RWPE2 (cell line): ENCODE results near the gene PLEKHA8.

Source experiments
- ATAC-seq: fragments of 200-7000 bp; cut with Tn5 transposase; 3 replicates; pipeline ENCODE4 v1.9.1; 2021; ENCODE audit warnings: low read depth
- DNase-seq: peaks from one replicate; pipeline ENCODE4 v3.0.0-alpha.2; 2020; ENCODE audit warnings: low spot score
- H3K27ac ChIP-seq: fragments of 450-650 bp; 2 replicates; pipeline ENCODE4 v1.5.1; 2017; ENCODE audit warnings: mild to moderate bottlenecking; ENCODE audit not compliant: poor library complexity, severe bottlenecking
- H3K27me3 ChIP-seq: fragments of 250-450 bp; sonication (Bioruptor Pico); 2 replicates; pipeline ENCODE4 v1.5.1; 2021; ENCODE audit warnings: mild to moderate bottlenecking, moderate library complexity; ENCODE audit not compliant: insufficient read depth, poor library complexity, severe bottlenecking
- H3K36me3 ChIP-seq: fragments of 250-450 bp; sonication (Bioruptor Pico); 2 replicates; pipeline ENCODE4 v1.5.1; 2020; ENCODE audit warnings: low read depth, mild to moderate bottlenecking, moderate library complexity
- H3K4me1 ChIP-seq: fragments of 250-450 bp; sonication (Bioruptor Pico); 2 replicates; pipeline ENCODE4 v1.5.1; 2021; ENCODE audit warnings: mild to moderate bottlenecking, moderate library complexity; ENCODE audit not compliant: insufficient read depth, poor library complexity, severe bottlenecking
- H3K4me3 ChIP-seq: fragments of 250-450 bp; sonication (Bioruptor Pico); 2 replicates; pipeline ENCODE4 v1.5.1; 2021; ENCODE audit warnings: mild to moderate bottlenecking, moderate library complexity; ENCODE audit not compliant: severe bottlenecking
- H3K9me3 ChIP-seq: fragments of 250-450 bp; sonication (Bioruptor Pico); 2 replicates; pipeline ENCODE4 v1.5.1; 2021; ENCODE audit warnings: mild to moderate bottlenecking, moderate library complexity; ENCODE audit not compliant: severe bottlenecking
- CTCF ChIP-seq: fragments of 450-650 bp; IDR thresholded peaks from one replicate; pipeline ENCODE4 v1.5.1; 2017; ENCODE audit warnings: mild to moderate bottlenecking, moderate library complexity; ENCODE audit not compliant: poor library complexity, severe bottlenecking

PLEKHA8 gene

GRCh38 chr7:30104157-30104556 lies 75.9 kb downstream of the PLEKHA8 start:
- no peak for ATAC-seq
- no peak for TF ChIP-seq CTCF
- H3K4me1 ChIP-seq = no peaks in the 10 kb centered on the region
- DNase-seq = no peak
- no peak overlapping the region for H3K4me3 ChIP-seq
- H3K36me3 ChIP-seq = no peaks in the 10 kb centered on the region
- H3K9me3 ChIP-seq = no peaks in the 10 kb centered on the region
- H3K27me3 ChIP-seq = no peaks in the 10 kb centered on the region
- H3K27ac ChIP-seq = no peak overlapping the region

- Histone ChIP-seq H3K27ac (no peak overlapping the region), H3K4me3 (no peak overlapping the region), H3K9me3 (peaks cover 2% of the 10 kb centered on the region), H3K27me3 (no peaks in the 10 kb centered on the region), H3K4me1 (peaks cover 4% of the 10 kb centered on the region), H3K36me3 (no peaks in the 10 kb centered on the region)
- DNase-seq = no peak
- no peak for ATAC-seq
- TF ChIP-seq CTCF = no peak
Observed at GRCh38 chr7:30112103-30112713, 84.0 kb downstream of the PLEKHA8 start.

GRCh38 chr7:30113144-30113543 lies 84.9 kb downstream of the PLEKHA8 start:
- Histone ChIP-seq H3K4me1 (peaks cover 4% of the 10 kb centered on the region), H3K27ac (no peak overlapping the region), H3K27me3 (no peaks in the 10 kb centered on the region), H3K9me3 (peaks cover 2% of the 10 kb centered on the region), H3K36me3 (no peaks in the 10 kb centered on the region), H3K4me3 (no peak overlapping the region)
- DNase-seq (no peak), ATAC-seq (no peak)
- TF ChIP-seq CTCF = no peak

- Histone ChIP-seq H3K4me1 (peaks cover 4% of the 10 kb centered on the region), H3K4me3 (no peak overlapping the region), H3K27ac (no peak overlapping the region), H3K36me3 (no peaks in the 10 kb centered on the region), H3K9me3 (peaks cover 2% of the 10 kb centered on the region), H3K27me3 (no peaks in the 10 kb centered on the region)
- TF ChIP-seq CTCF = no peak
- DNase-seq (no peak), ATAC-seq (no peak)
Observed at GRCh38 chr7:30114536-30115238, 86.5 kb downstream of the PLEKHA8 start.

- no peak for DNase-seq
- no peaks in the 10 kb centered on the region for H3K36me3 ChIP-seq
- no peaks in the 10 kb centered on the region for H3K27me3 ChIP-seq
- TF ChIP-seq CTCF = no peak
- H3K4me3 ChIP-seq = no peak overlapping the region
- peaks cover 2% of the 10 kb centered on the region for H3K9me3 ChIP-seq
- peaks cover 4% of the 10 kb centered on the region for H3K4me1 ChIP-seq
- no peak overlapping the region for H3K27ac ChIP-seq
- no peak for ATAC-seq
Observed at GRCh38 chr7:30115709-30116297, 87.6 kb downstream of the PLEKHA8 start.
